T-helper 2 cell treated with Interferon-gamma antibody and Interleukin-4, amounts not matched to agents 5 μg/mL and 100 μg/mL, for 36 hours (primary cell): ENCODE data around the gene TMEM117.
"Not testable (repeated sequence)": the region's sequence is repeated elsewhere in the genome, so short reads cannot be mapped to it uniquely, and the experiment has no call there.

Source experiments
- DNase-seq: peaks from one replicate; pipeline ENCODE4 v3.0.0; 2021; ENCODE audit warnings: low spot score
- H3K27ac Mint-ChIP-seq: one replicate; pipeline ENCODE4 v1.8.0; 2021; ENCODE audit warnings: mild to moderate bottlenecking, mixed read lengths
- H3K27me3 Mint-ChIP-seq: one replicate; pipeline ENCODE4 v1.8.0; 2021; ENCODE audit warnings: low read depth, mixed read lengths
- H3K36me3 Mint-ChIP-seq: one replicate; pipeline ENCODE4 v1.8.0; 2021; ENCODE audit warnings: low read depth, mixed read lengths
- H3K4me1 Mint-ChIP-seq: one replicate; pipeline ENCODE4 v1.8.0; 2021; ENCODE audit warnings: low read depth, mixed read lengths
- H3K4me3 Mint-ChIP-seq: one replicate; pipeline ENCODE4 v1.8.0; 2022; ENCODE audit warnings: mild to moderate bottlenecking, moderate library complexity, mixed read lengths
- H3K9me3 Mint-ChIP-seq: one replicate; pipeline ENCODE4 v1.8.0; 2021; ENCODE audit warnings: mixed read lengths

The TMEM117 gene

DNA sequence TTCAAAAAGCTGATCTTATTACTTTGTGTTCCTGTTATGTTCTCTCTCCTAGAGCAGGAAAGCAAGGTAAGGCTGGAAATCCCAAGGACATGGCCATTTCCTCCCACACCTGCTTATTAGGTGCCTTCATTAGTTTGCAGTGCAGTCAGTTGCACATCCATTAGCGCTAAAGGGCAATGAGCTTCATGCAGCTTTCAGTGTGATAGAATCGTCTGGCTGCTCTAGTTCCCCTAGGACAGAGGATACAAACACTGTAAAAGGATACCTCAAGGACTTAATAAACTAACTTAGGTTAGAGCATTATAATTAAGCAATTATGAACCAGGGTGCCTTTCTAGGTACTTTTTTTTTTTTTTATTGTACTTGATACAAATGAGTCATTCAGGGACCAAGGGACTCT, 21.1 kb downstream of the TMEM117 start:
- H3K27ac Mint-ChIP-seq = no peak overlapping the region
- H3K36me3 Mint-ChIP-seq = no peaks in the 10 kb centered on the region
- no peak for DNase-seq
- no peaks in the 10 kb centered on the region for H3K4me1 Mint-ChIP-seq
- no peaks in the 10 kb centered on the region for H3K9me3 Mint-ChIP-seq
- no peak overlapping the region for H3K4me3 Mint-ChIP-seq
- peaks cover 3% of the 10 kb centered on the region for H3K27me3 Mint-ChIP-seq

DNA sequence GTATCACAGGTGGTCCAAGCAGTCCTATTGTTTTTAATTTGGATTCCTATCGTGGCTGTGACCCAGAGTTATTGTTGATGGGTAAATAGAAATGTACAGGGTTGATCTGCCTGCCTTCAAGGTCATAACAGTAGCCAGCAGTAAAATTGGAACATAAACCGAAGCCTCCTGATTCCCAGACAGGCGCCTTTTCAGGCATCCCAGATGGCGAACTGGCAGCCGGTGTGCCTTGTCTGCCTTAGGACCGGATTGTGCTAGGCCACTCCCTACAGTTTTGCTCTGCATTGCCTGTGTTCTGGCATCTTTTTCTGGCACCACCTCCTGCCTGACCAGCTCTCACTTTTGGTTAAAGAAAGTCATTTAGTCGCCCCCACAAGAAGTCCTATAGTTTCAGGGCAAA, 22.2 kb downstream of the TMEM117 start:
- Mint-ChIP-seq H3K27ac (no peak overlapping the region), H3K27me3 (peaks cover 3% of the 10 kb centered on the region), H3K4me3 (no peak overlapping the region), H3K9me3 (no peaks in the 10 kb centered on the region), H3K36me3 (no peaks in the 10 kb centered on the region), H3K4me1 (no peaks in the 10 kb centered on the region)
- DNase-seq = no peak

DNA sequence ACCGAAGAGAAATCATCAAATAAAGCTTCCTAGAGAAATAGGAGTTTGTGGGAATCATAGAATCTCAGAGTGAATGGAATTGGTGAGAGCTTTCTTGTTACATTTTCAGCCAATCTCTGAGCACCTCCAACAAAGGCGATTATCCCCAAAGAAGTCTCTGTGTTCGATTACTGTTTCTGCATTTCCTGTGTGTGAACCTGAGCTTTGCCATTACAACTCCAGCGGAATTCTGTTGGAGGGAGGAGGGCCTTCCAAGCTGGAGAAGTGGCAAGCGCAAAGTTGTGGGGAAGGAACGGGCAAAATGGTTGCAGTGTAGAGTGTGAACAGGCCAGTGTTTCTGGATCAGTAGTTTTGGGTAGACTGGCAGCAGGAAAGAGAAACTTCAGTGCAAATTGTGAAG, 23.1 kb downstream of the TMEM117 start:
- H3K27ac Mint-ChIP-seq = no peak overlapping the region
- H3K36me3 Mint-ChIP-seq = no peaks in the 10 kb centered on the region
- H3K27me3 Mint-ChIP-seq = peaks cover 3% of the 10 kb centered on the region
- no peaks in the 10 kb centered on the region for H3K4me1 Mint-ChIP-seq
- DNase-seq = no peak
- H3K4me3 Mint-ChIP-seq = no peak overlapping the region
- no peaks in the 10 kb centered on the region for H3K9me3 Mint-ChIP-seq

DNA sequence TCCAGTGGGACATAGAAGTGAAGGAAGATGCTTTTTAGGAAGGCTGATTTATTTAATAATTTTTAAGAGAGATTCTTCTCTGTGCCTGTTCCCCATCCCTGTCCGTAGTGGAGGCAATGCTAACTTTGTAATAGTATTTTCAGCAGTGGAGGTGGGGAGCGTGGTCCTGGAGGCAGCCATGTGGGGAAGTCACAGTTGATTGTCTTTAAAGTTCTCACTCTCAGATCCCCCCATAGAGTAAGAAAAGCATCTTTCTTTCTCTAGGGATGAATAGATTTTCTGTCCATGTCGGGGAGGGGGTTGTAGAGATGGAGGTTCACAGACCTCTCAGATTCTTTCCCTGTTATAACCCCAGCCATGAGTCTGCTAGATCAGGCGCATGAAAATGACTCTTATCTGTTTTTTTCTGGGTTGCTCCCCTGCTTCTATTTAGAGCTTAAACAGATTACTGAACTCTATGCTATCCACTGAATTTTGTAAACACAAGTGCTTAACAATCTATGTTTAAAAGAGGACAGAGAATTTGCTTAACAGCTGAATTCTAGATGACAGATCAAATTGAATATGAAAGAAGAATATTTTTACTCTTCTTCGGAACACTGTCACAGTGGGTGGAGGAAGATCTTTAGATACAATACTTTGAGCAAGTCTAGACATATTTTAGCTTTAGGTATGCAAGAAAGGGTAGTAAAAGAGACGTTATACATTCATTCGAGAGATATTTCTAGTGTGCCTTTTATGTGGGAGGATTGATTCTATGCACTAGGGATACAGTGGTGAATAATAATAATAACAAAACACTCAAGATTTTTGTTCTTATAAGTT, 25.3 kb downstream of the TMEM117 start:
- Mint-ChIP-seq H3K27ac (no peak overlapping the region), H3K4me3 (no peak overlapping the region), H3K9me3 (no peaks in the 10 kb centered on the region), H3K4me1 (no peaks in the 10 kb centered on the region), H3K36me3 (no peaks in the 10 kb centered on the region), H3K27me3 (peaks cover 3% of the 10 kb centered on the region)
- DNase-seq = no peak

- no peak overlapping the region for H3K4me3 Mint-ChIP-seq
- H3K27me3 Mint-ChIP-seq = peaks cover 3% of the 10 kb centered on the region
- no peak for DNase-seq
- H3K36me3 Mint-ChIP-seq = no peaks in the 10 kb centered on the region
- no peaks in the 10 kb centered on the region for H3K9me3 Mint-ChIP-seq
- H3K4me1 Mint-ChIP-seq = no peaks in the 10 kb centered on the region
- H3K27ac Mint-ChIP-seq = no peak overlapping the region
Observed at GRCh38 chr12:43861840-43862150, 25.9 kb downstream of the TMEM117 start.

DNA sequence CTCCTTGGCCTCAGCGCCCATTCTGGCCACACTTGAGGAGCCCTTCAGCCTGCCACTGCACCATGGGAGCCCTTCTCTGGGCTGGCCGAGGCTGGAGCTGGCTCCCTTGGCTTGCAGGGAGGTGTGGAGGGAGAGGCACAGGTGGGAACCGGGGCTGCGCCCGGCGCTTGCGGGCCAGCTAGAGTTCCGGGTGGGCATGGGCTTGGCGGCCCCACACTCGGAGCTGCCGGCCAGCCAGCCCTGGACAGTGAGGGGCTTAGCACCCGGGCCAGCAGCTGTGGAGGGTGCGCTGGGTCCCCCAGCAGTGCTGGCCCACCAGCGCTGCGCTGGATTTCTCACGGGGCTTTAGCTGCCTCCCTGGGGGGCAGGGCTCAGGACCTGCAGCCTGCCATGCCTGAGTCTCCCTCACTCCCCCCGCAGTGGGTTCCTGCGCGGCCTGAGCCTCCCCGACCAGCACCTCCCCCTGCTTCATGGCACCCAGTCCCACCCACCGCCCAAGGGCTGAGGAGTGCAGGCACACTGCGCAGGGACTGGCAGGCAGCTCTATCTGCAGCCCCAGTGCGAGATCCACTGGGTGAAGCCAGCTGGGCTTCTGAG, 28.0 kb downstream of the TMEM117 start:
- H3K27me3 Mint-ChIP-seq = no peaks in the 10 kb centered on the region
- no peaks in the 10 kb centered on the region for H3K4me1 Mint-ChIP-seq
- H3K4me3 Mint-ChIP-seq = no peak overlapping the region
- H3K27ac Mint-ChIP-seq = no peak overlapping the region
- no peaks in the 10 kb centered on the region for H3K36me3 Mint-ChIP-seq
- H3K9me3 Mint-ChIP-seq = no peaks in the 10 kb centered on the region
- DNase-seq = no peak

GRCh38 chr12:43864557-43864956, 28.7 kb downstream of the TMEM117 start:
- not testable (repeated sequence) for H3K9me3 Mint-ChIP-seq, DNase-seq, H3K36me3 Mint-ChIP-seq, H3K27ac Mint-ChIP-seq, H3K27me3 Mint-ChIP-seq, H3K4me3 Mint-ChIP-seq, H3K4me1 Mint-ChIP-seq

DNA sequence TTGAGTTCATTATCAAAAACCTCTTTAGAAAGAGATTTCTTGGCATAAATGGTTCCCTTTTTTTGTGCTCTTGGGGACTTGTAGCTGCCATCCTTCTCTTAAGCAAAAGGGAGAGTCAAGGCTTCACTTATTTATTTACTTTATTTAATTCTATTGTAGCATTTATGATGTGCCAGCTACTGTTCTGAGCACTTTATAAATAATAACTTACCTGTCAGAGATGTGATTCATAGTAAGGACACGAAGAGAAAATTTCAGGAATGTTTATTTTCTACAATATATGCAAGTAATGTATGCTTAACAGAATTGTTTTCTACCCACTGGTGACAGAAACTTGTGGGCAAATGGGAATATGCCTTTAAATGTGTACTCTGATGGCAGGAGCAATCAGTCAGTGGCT, 33.3 kb downstream of the TMEM117 start:
- Mint-ChIP-seq H3K9me3 (no peaks in the 10 kb centered on the region), H3K4me1 (no peaks in the 10 kb centered on the region), H3K27me3 (no peaks in the 10 kb centered on the region), H3K36me3 (no peaks in the 10 kb centered on the region), H3K27ac (no peak overlapping the region), H3K4me3 (no peak overlapping the region)
- DNase-seq = no peak

DNA sequence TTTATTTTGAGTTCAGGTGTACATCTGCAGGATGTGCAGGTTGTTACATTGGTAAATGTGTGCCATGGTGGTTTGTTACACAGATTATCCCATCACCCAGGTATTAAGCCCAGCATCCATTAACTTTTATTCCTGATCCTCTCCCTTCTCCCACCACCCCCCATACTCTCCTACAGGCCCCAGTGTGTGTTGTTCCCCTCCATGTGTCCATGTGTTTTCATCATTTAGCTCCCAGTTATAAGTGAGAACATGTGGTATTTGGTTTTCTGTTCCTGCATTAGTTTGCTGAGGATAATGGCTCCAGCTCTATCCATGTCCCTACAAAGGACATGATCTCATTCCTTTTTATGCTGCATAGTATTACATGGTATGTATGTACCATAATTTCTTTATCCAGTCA, 33.9 kb downstream of the TMEM117 start:
- not testable (repeated sequence) for H3K27ac Mint-ChIP-seq, H3K27me3 Mint-ChIP-seq, H3K9me3 Mint-ChIP-seq, H3K4me1 Mint-ChIP-seq, H3K4me3 Mint-ChIP-seq, H3K36me3 Mint-ChIP-seq, DNase-seq

DNA sequence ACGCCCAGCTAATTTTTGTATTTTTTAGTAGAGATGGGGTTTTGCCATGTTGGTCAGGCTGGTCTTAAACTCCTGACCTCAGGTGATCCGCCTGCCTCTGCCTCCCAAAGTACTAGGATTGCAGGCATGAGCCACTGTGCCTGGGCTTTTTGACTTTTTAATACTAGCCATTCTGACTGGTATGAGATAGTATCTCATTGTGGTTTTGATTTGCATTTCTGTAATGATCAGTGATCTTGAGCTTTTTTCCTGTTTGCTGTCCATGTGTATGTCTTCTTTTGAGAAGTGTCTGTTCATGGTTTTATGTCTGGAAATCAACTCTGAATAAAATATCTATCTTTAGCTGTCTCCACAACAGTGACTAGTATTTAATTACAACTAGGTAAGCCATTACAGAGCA, 35.4 kb downstream of the TMEM117 start:
- not testable (repeated sequence) for H3K4me1 Mint-ChIP-seq, DNase-seq, H3K36me3 Mint-ChIP-seq, H3K27ac Mint-ChIP-seq, H3K4me3 Mint-ChIP-seq, H3K9me3 Mint-ChIP-seq, H3K27me3 Mint-ChIP-seq

GRCh38 chr12:43872396-43872795, 36.5 kb downstream of the TMEM117 start:
- DNase-seq = no peak
- Mint-ChIP-seq H3K9me3 (no peaks in the 10 kb centered on the region), H3K27me3 (peaks cover 3% of the 10 kb centered on the region), H3K4me1 (no peaks in the 10 kb centered on the region), H3K4me3 (no peak overlapping the region), H3K36me3 (no peaks in the 10 kb centered on the region), H3K27ac (no peak overlapping the region)

GRCh38 chr12:43878050-43878449, 42.2 kb downstream of the TMEM117 start:
- H3K9me3 Mint-ChIP-seq = no peaks in the 10 kb centered on the region
- no peak overlapping the region for H3K27ac Mint-ChIP-seq
- H3K27me3 Mint-ChIP-seq = peaks cover 3% of the 10 kb centered on the region
- H3K4me3 Mint-ChIP-seq = no peak overlapping the region
- DNase-seq = no peak
- H3K4me1 Mint-ChIP-seq = no peaks in the 10 kb centered on the region
- no peaks in the 10 kb centered on the region for H3K36me3 Mint-ChIP-seq

GRCh38 chr12:43880547-43880946, 44.7 kb downstream of the TMEM117 start:
- no peaks in the 10 kb centered on the region for H3K9me3 Mint-ChIP-seq
- no peaks in the 10 kb centered on the region for H3K36me3 Mint-ChIP-seq
- H3K27me3 Mint-ChIP-seq = peaks cover 3% of the 10 kb centered on the region
- H3K27ac Mint-ChIP-seq = no peak overlapping the region
- H3K4me1 Mint-ChIP-seq = no peaks in the 10 kb centered on the region
- DNase-seq = no peak
- H3K4me3 Mint-ChIP-seq = no peak overlapping the region

GRCh38 chr12:43882578-43883178, 46.8 kb downstream of the TMEM117 start:
- no peak overlapping the region for H3K4me3 Mint-ChIP-seq
- no peaks in the 10 kb centered on the region for H3K9me3 Mint-ChIP-seq
- DNase-seq = no peak
- no peaks in the 10 kb centered on the region for H3K36me3 Mint-ChIP-seq
- no peaks in the 10 kb centered on the region for H3K27me3 Mint-ChIP-seq
- H3K27ac Mint-ChIP-seq = no peak overlapping the region
- no peaks in the 10 kb centered on the region for H3K4me1 Mint-ChIP-seq

- H3K4me3 Mint-ChIP-seq = no peak overlapping the region
- DNase-seq = no peak
- no peaks in the 10 kb centered on the region for H3K4me1 Mint-ChIP-seq
- no peaks in the 10 kb centered on the region for H3K36me3 Mint-ChIP-seq
- H3K9me3 Mint-ChIP-seq = no peaks in the 10 kb centered on the region
- H3K27ac Mint-ChIP-seq = no peak overlapping the region
- no peaks in the 10 kb centered on the region for H3K27me3 Mint-ChIP-seq
Observed at GRCh38 chr12:43883311-43883710, 47.4 kb downstream of the TMEM117 start.
